K562 (cell line): ENCODE data around the gene HSD17B8. TPM values are rescaled to one million over a fixed set of nuclear protein-coding genes. Genes with fewer than 3 reads are reported as not detected.
A peak's percentile ranks its signal among the peaks of the same experiment; 100 is the strongest.

Source experiments
- ATAC-seq: fragments of 200-7000 bp; cut with Tn5 transposase; 3 replicates; pipeline ENCODE4 v1.9.1; 2020; ENCODE audit warnings: moderate library complexity
- BruUV-seq: library from RNA; stranded (reverse); fragments of 400-500 nt; replicated peaks from 2 replicates; lab custom pipeline; 2021; lab: Mats Ljungman, UMichigan
- CTCF ChIA-PET: fragments of 300-600 bp; formaldehyde crosslinking; extraction: SDS; loops from one replicate; lab custom pipeline; 2021; ENCODE audit warnings: low intra/inter-chr PET ratio; lab: Yijun Ruan, JAX
- POLR2A ChIA-PET: fragments of 300-600, 350-650 bp; sonication (Branson Sonifier 250); formaldehyde crosslinking; extraction: SDS; loops from one replicate; lab custom pipeline; 2021; ENCODE audit warnings: antibody characterized with exemption, inconsistent platforms; lab: Yijun Ruan, JAX
- DNase-seq, 4 experiments: peaks; one replicate each; pipeline versions ENCODE4 v3.0.0 to v3.0.0-alpha.2; 2011 to 2018; ENCODE audit warnings: low spot score in 3 of 4, mixed read lengths in 3 of 4; ENCODE audit errors: extremely low read depth in 1 of 4
- FAIRE-seq: peaks from 2 replicates; lab custom pipeline; 2011; peaks lifted over from hg19 to GRCh38; lab: Jason Lieb, UNC
- H2AFZ ChIP-seq: 2 replicates; pipeline ENCODE4 v1.6.0; 2011; ENCODE audit warnings: low read depth, low read length, control low read depth, inconsistent platforms
- H3K27ac ChIP-seq: fragments of 200-600 bp; 3 replicates; pipeline ENCODE4 v1.8.0; 2011; ENCODE audit warnings: low read depth, mild to moderate bottlenecking, control low read depth, inconsistent platforms, low read length, moderate library complexity, mixed read lengths; ENCODE audit errors: extremely low read depth
- H3K27me3 ChIP-seq, 2 experiments: fragments of 300-600 bp in 1 of 2; 2 replicates in 1 of 2; 3 replicates in 1 of 2; pipeline versions ENCODE4 v1.6.0 to v1.8.0; 2011; ENCODE audit warnings: inconsistent platforms in 2 of 2, low read length in 2 of 2, mild to moderate bottlenecking in 1 of 2, mixed read lengths in 1 of 2, moderate library complexity in 1 of 2; ENCODE audit not compliant: control insufficient read depth in 2 of 2, insufficient read depth in 2 of 2
- H3K36me3 ChIP-seq: fragments of 300-600 bp; 3 replicates; pipeline ENCODE4 v1.8.0; 2011; ENCODE audit warnings: mild to moderate bottlenecking, low read length, inconsistent platforms; ENCODE audit not compliant: control insufficient read depth, insufficient read depth
- H3K4me1 ChIP-seq, 2 experiments: fragments of 200-600 bp in 1 of 2; replicated peaks in 1 of 2; 2 replicates in 1 of 2; 3 replicates in 1 of 2; pipeline versions ENCODE4 v1.5.1 to v1.8.0; 2011; ENCODE audit warnings: inconsistent platforms in 2 of 2, low read length in 2 of 2, mild to moderate bottlenecking in 1 of 2, mixed read lengths in 1 of 2, moderate library complexity in 1 of 2; ENCODE audit not compliant: control insufficient read depth in 2 of 2, insufficient read depth in 2 of 2
- H3K4me2 ChIP-seq: 2 replicates; pipeline ENCODE4 v1.6.1; 2011; ENCODE audit warnings: low read length, control low read depth, inconsistent platforms, mixed read lengths; ENCODE audit not compliant: insufficient read depth
- H3K4me3 ChIP-seq: fragments of 200-600 bp; sonication (generic), shearing (Covaris generic); 2 replicates; pipeline ENCODE4 v1.5.1; 2016; ENCODE audit warnings: control low read depth, inconsistent platforms
- H3K79me2 ChIP-seq: fragments of 200-600 bp; 3 replicates; pipeline ENCODE4 v1.8.0; 2011; ENCODE audit warnings: low read length, inconsistent platforms; ENCODE audit not compliant: control insufficient read depth, insufficient read depth
- H3K9ac ChIP-seq, 2 experiments: 2 replicates each; pipeline versions ENCODE4 v1.6.0 to v1.6.1; 2011; ENCODE audit warnings: low read depth in 2 of 2, low read length in 2 of 2, control low read depth in 1 of 2, inconsistent platforms in 1 of 2, mild to moderate bottlenecking in 1 of 2, mixed read lengths in 1 of 2; ENCODE audit not compliant: insufficient read depth in 1 of 2
- H3K9me1 ChIP-seq: one replicate; pipeline ENCODE4 v1.6.0; 2011; ENCODE audit warnings: inconsistent platforms, mild to moderate bottlenecking, low read length, moderate library complexity; ENCODE audit not compliant: control insufficient read depth, insufficient read depth
- H3K9me3 ChIP-seq: replicated peaks from 2 replicates; pipeline ENCODE4 v1.5.1; 2011; ENCODE audit warnings: low read depth, low read length, inconsistent platforms; ENCODE audit not compliant: control insufficient read depth, insufficient read depth
- H4K20me1 ChIP-seq: replicated peaks from 2 replicates; pipeline ENCODE4 v1.6.1; 2011; ENCODE audit warnings: low read length, inconsistent platforms, mixed read lengths; ENCODE audit not compliant: control insufficient read depth, insufficient read depth
- CHD4 ChIP-seq: fragments of 200-600 bp; sonication (generic); IDR thresholded peaks from 3 replicates; pipeline ENCODE4 v1.6.1; 2012; ENCODE audit warnings: low read depth, mild to moderate bottlenecking, mixed read lengths, low read length, inconsistent platforms; ENCODE audit not compliant: insufficient read depth, insufficient replicate concordance, poor library complexity, severe bottlenecking
- CTCFL ChIP-seq: IDR thresholded peaks from 2 replicates; pipeline ENCODE4 v1.6.1; 2011; ENCODE audit warnings: borderline replicate concordance, low read depth, mild to moderate bottlenecking, moderate library complexity, low read length; ENCODE audit not compliant: insufficient read depth, poor library complexity, severe bottlenecking
- HNRNPL ChIP-seq: fragments of 200-400 bp; formaldehyde crosslinking; IDR thresholded peaks from 2 replicates; pipeline ENCODE4 v1.6.1; 2017; ENCODE audit warnings: low read depth, mild to moderate bottlenecking, low read length
- KLF10 ChIP-seq: fragments of 250-450 bp; sonication (Bioruptor Pico); IDR thresholded peaks from 2 replicates; pipeline ENCODE4 v1.6.1; 2021; ENCODE audit warnings: matching md5 sums
- LARP7 ChIP-seq: fragments of 450-650 bp; IDR thresholded peaks from 2 replicates; pipeline ENCODE4 v1.6.1; 2016
- PRMT5 ChIP-seq: sonication (generic); formaldehyde crosslinking; IDR thresholded peaks from 2 replicates; pipeline ENCODE4 v1.5.0; 2020; ENCODE audit warnings: missing genetic modification reagents
- SRSF1 ChIP-seq: fragments of 200-400 bp; formaldehyde crosslinking; IDR thresholded peaks from 2 replicates; pipeline ENCODE4 v1.6.1; 2017; ENCODE audit warnings: mild to moderate bottlenecking, low read depth, low read length, moderate library complexity
- TAF15 ChIP-seq: fragments of 200-400 bp; formaldehyde crosslinking; IDR thresholded peaks from 2 replicates; pipeline ENCODE4 v1.6.1; 2017; ENCODE audit warnings: mild to moderate bottlenecking, low read depth, low read length, moderate library complexity
- ZNF134 ChIP-seq: fragments of 250-450 bp; sonication (Bioruptor Pico); conservative IDR thresholded peaks from 2 replicates; pipeline ENCODE4 v1.4.0; 2020
- ZNF239 ChIP-seq: fragments of 250-450 bp; sonication (Bioruptor Pico); IDR thresholded peaks from 2 replicates; pipeline ENCODE4 v1.4.0; 2020; ENCODE audit warnings: mild to moderate bottlenecking
- WGBS: fragments of 100-300 bp; shearing (Covaris generic); methylation state at CpG from one replicate; pipeline ENCODE4 v1.1.6; 2016; ENCODE audit warnings: low coverage, mixed read lengths; ENCODE audit not compliant: insufficient coverage; ENCODE audit errors: missing lambda C conversion rate; 5-methylcytosine and 5-hydroxymethylcytosine counted together
- in situ Hi-C: fragments of 300-500 bp; cut with MboI; formaldehyde crosslinking; loops from 4 replicates; pipeline ENCODE4 v1.15.0; 2018; ENCODE audit warnings: inconsistent platforms, mixed read lengths
- intact Hi-C: fragments of 100-400 bp; cut with micrococcal nuclease; formaldehyde crosslinking; loops from 2 replicates; pipeline ENCODE4 v1.14.2; 2022
- polyA plus RNA-seq, 8 experiments: library from polyadenylated mRNA; depleted of rRNA in 4 of 8; stranded (reverse) in 5 of 8; unstranded in 3 of 8; fragments of >200 nt; fragmentation: Nextera tagmentation in 2 of 8; fragmentation: Illumina TruSeq in 1 of 8; extraction: Ambion mirVana in 2 of 8; extraction: Trizol in 1 of 8; gene quantifications; 2 replicates each; pipeline versions ENCODE4 v1.2.1 to v1.2.3, GENCODE V29; 2011 to 2014; ENCODE audit warnings: inconsistent platforms in 1 of 8, missing spikeins in 1 of 8
- total RNA-seq, 7 experiments: library from RNA; depleted of rRNA in 6 of 7; stranded (reverse); fragments of >200 nt in 6 of 7; fragmentation: Illumina TruSeq in 2 of 7; extraction: Trizol in 2 of 7; gene quantifications; 2 replicates each; pipeline versions ENCODE4 v1.2.1 to v1.2.3, GENCODE V29; 2011 to 2021; ENCODE audit warnings: low replicate concordance in 1 of 7
- TF ChIP-seq, protein P1 (sequence below), 2 experiments: IDR thresholded peaks; 2 replicates each; pipeline ENCODE4 v1.6.1; 2011; ENCODE audit warnings: borderline replicate concordance in 1 of 2, control low read depth in 1 of 2, low read depth in 1 of 2, low read length in 1 of 2, mild to moderate bottlenecking in 1 of 2, mixed read lengths in 1 of 2, moderate library complexity in 1 of 2; ENCODE audit not compliant: insufficient read depth in 1 of 2, insufficient read length in 1 of 2, poor library complexity in 1 of 2, severe bottlenecking in 1 of 2; ENCODE audit errors: extremely low read depth in 1 of 2
- TF ChIP-seq, protein P2 (sequence below), 2 experiments: IDR thresholded peaks in 1 of 2; conservative IDR thresholded peaks in 1 of 2; 2 replicates each; pipeline ENCODE4 v1.6.1; 2016; ENCODE audit warnings: low read depth in 2 of 2, mild to moderate bottlenecking in 1 of 2, missing compliant biosample characterization in 1 of 2, missing genetic modification characterization in 1 of 2, moderate library complexity in 1 of 2
- TF ChIP-seq, protein P3 (sequence below): sonication (generic); formaldehyde crosslinking; IDR thresholded peaks from 2 replicates; pipeline ENCODE4 v1.8.1; 2023; ENCODE audit warnings: mild to moderate bottlenecking, missing genetic modification reagents, moderate library complexity

HSD17B8 gene
- total and polyA plus RNA-seq, 9 of the 15 experiments (the other 6 are each of a cell fraction or from before 2014, with no cell fraction given): 3.7 to 35.2 (median 14.2) TPM

DNA sequence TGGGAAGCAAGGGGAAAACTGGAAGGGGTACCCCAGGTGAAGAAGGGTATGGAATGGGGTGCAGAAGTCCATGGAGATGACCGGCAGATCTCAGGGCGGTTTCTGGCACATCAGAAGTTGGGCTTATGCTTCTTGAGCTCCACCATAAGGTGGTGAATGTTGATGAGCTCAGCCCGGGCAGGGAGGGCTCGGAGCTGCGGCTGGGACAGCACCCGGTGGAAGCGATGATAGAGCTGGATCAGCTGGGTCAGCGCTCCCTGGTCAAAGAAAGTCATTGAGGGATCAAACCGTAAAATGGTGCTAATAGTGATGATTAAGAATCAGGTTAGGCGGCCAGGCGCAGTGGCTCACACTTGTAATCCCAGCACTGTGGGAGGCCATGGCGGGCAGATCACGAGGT lies 46.3 kb downstream of the HSD17B8 start:
- H3K9me3 ChIP-seq: no peaks in the 10 kb centered on the region
- peaks cover 22 to 31% of the 10 kb centered on the region in 2 experiments for H3K4me1 ChIP-seq
- no peak for ATAC-seq
- in situ Hi-C loops: no loop called here
- no peak overlapping the region for H2AFZ ChIP-seq
- POLR2A ChIA-PET: interaction anchor here (0.9 to 5.2 kb wide), 8 partner anchors 12 to 481 kb away, joined by 3 to 57 read pairs (median 11); partner anchors contain the start of genes RPS18 and VPS52
- BruUV-seq: no TSS peak
- FAIRE-seq: no peak
- H4K20me1 ChIP-seq: no peaks in the 10 kb centered on the region
- peaks cover 0 to 6% of the 10 kb centered on the region in 2 experiments; a peak in 1 of 5 replicates for H3K27me3 ChIP-seq
- CTCF ChIA-PET: no interaction called here
- H3K27ac ChIP-seq: no peak overlapping the region; the same call in 2 of the 3 replicates
- H3K9me1 ChIP-seq: peaks cover 4% of the 10 kb centered on the region
- 95% methylated on average over 13 of the region's 13 CpGs for WGBS
- intact Hi-C loops: no loop called here
- H3K36me3 ChIP-seq: peaks cover 22% of the 10 kb centered on the region
- no peak for DNase-seq
- peak overlapping the region; percentile 97; the same call in 1 of the 2 replicates for H3K4me2 ChIP-seq
- H3K9ac ChIP-seq: peak overlapping the region in 1 of 2 experiments; percentile 57; a peak in 1 of 4 replicates
- H3K4me3 ChIP-seq: no peak overlapping the region
- no peaks in the 10 kb centered on the region for H3K79me2 ChIP-seq
- TF ChIP-seq, protein P1, sequence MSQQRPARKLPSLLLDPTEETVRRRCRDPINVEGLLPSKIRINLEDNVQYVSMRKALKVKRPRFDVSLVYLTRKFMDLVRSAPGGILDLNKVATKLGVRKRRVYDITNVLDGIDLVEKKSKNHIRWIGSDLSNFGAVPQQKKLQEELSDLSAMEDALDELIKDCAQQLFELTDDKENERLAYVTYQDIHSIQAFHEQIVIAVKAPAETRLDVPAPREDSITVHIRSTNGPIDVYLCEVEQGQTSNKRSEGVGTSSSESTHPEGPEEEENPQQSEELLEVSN (IDR thresholded peaks at IDR 0.05; ENCODE audit: borderline replicate concordance in 1 of 2, extremely low read depth in 1 of 2, insufficient read depth in 1 of 2, insufficient read length in 1 of 2, low read depth in 1 of 2, low read length in 1 of 2, poor library complexity in 1 of 2, severe bottlenecking in 1 of 2): no peak
- no peak for TF ChIP-seq PRMT5
- no peak for TF ChIP-seq LARP7
- no peak for TF ChIP-seq SRSF1
- no peak for TF ChIP-seq ZNF239 (CRISPR knock-in tag)
- TF ChIP-seq TAF15: no peak
- no peak for TF ChIP-seq ZNF134
- TF ChIP-seq, protein P2, sequence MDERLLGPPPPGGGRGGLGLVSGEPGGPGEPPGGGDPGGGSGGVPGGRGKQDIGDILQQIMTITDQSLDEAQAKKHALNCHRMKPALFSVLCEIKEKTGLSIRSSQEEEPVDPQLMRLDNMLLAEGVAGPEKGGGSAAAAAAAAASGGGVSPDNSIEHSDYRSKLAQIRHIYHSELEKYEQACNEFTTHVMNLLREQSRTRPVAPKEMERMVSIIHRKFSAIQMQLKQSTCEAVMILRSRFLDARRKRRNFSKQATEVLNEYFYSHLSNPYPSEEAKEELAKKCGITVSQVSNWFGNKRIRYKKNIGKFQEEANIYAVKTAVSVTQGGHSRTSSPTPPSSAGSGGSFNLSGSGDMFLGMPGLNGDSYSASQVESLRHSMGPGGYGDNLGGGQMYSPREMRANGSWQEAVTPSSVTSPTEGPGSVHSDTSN (CRISPR knock-in tag; IDR thresholded peaks at IDR 0.05; ENCODE audit: low read depth): no peak
- TF ChIP-seq, protein P2 (tag; conservative IDR thresholded peaks at IDR 0.05; ENCODE audit: low read depth): no peak
- TF ChIP-seq, protein P3, sequence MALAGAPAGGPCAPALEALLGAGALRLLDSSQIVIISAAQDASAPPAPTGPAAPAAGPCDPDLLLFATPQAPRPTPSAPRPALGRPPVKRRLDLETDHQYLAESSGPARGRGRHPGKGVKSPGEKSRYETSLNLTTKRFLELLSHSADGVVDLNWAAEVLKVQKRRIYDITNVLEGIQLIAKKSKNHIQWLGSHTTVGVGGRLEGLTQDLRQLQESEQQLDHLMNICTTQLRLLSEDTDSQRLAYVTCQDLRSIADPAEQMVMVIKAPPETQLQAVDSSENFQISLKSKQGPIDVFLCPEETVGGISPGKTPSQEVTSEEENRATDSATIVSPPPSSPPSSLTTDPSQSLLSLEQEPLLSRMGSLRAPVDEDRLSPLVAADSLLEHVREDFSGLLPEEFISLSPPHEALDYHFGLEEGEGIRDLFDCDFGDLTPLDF (CRISPR knock-in tag): no peak
- TF ChIP-seq CHD4: no peak
- no peak for TF ChIP-seq KLF10 (CRISPR knock-in tag)
- no peak for TF ChIP-seq CTCFL
- no peak for TF ChIP-seq HNRNPL
